Myocyte (in vitro differentiated cells): ENCODE data around the gene NOL9. TPM values are rescaled to one million over a fixed set of nuclear protein-coding genes. Genes with fewer than 3 reads are reported as not detected.

Source experiments
- DNase-seq: peaks from one replicate; pipeline ENCODE4 v3.0.0-alpha.2; 2012; ENCODE audit warnings: low read depth
- total RNA-seq: library from RNA; depleted of rRNA; stranded (reverse); fragments of >200 nt; gene quantifications from 2 replicates; pipeline ENCODE4 v1.2.3, GENCODE V29; 2014

Gene NOL9
- total RNA-seq, 1 donor from 2014 or later = 25.4 TPM

DNA sequence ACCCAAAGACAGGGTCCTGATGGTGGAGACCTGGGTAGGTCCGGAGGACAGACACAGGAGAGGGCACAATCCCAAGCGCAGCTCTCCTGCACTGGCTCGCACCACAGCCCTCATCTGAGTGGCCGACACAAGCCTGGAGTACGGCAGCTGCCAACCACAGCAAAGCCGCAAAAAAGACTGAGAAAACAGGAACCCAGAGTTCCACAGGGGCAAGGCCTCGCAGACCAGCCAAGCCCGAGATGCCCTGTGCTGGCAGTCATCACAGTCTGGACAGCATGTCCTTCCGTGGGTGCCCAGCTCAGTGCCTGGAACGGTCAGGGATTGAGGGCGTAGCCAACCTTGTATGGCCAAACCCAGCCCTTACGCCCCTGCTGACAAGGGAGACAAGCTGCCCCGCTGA is 36.9 kb upstream of the NOL9 start:
- DNase-seq = peak; percentile 35

DNA sequence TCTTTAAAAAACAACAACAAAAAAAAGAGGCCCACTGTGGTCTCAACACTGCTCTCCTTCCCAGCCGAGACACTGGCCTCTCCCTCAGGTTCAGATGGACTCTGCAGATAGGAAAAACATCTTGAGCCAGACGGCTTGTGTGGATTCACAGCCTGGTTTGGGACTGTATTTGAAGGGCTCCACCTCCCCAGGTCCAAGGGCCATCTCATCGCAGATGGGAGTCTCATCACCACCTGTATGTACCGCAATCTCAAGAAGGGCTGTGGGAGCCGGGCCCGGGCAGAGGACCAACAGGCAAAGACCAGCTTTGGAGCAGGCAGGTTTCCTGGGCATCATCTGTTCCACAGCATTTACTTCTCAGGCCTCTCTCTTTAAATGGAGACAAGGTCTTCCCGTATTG is 35.7 kb upstream of the NOL9 start:
- DNase-seq = no peak

DNA sequence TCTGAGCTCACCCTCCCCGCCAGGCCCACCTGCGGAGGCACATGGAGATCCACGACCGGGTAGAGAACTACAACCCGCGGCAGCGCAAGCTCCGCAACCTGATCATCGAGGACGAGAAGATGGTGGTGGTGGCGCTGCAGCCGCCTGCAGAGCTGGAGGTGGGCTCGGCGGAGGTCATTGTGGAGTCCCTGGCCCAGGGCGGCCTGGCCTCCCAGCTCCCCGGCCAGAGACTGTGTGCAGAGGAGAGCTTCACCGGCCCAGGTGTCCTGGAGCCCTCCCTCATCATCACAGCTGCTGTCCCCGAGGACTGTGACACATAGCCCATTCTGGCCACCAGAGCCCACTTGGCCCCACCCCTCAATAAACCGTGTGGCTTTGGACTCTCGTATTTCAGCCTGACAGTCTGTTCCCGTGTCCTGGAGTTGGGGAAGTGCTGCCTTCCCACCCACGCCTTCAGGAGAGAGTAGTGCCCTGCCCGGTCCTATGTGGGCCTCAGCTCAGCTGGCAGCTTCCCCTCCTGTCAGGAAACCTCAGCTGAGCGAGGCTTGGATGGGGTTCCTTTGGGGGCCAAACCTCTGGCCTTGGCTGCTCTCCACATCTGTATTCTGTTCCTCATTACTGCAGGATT is 34.7 kb upstream of the NOL9 start:
- peak; percentile 92 for DNase-seq

DNA sequence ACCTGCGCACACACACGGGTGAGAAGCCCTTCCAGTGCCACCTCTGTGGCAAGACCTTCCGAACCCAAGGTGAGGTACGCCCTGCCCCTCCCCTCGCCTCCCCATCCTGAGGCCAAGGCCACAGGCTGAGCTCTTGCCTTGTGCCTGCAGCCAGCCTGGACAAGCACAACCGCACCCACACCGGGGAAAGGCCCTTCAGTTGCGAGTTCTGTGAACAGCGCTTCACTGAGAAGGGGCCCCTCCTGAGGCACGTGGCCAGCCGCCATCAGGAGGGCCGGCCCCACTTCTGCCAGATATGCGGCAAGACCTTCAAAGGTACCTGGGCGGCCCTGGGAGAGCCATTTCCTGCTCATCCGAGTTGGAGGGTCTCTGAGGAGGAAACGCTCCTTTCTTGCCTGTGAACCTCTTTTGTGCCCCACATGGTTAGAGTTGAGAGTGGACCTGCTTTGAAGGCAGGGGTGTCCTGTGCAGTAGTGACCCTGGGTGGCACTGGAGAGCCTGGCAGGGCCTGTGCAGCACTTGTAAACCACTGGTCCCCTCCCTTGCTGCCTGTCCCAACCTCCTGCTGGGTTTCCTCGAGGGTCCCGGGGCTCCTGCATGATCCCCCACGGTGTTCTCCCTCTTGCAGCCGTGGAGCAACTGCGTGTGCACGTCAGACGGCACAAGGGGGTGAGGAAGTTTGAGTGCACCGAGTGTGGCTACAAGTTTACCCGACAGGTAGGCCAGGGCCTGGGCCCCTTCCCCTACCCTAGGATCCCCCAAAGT is 34.0 kb upstream of the NOL9 start:
- no peak for DNase-seq

DNA sequence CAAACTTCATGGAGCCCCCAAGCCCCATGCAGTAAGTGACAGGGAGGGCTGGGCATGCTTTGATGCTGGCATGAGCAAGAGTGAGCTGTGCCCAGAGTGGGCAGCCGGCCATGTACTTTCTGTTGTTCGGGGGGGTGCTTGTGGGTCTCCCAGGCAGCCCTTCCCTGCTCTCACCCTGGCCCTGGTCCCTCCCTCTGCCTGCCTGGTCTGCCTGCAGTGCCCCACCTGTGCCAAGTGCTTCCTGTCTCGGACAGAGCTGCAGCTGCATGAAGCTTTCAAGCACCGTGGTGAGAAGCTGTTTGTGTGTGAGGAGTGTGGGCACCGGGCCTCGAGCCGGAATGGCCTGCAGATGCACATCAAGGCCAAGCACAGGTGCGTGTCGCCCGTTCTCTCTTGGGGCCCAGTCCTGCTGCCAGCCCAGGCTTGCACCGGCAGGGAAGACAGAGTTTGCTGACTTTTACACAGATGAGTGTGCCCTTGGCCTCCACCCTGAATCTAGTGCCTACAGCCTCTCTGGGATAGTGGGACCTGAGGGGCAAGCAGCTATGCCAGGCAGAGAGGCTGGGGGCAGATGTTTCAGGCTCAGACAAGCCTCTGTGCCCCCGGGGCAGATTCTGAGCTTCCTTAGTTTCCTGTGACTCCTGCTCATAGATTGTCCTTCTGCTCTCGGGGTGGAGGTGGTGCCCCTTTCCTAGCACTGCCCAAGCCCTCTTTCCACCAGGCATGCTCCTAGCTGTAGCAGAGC is 33.1 kb upstream of the NOL9 start:
- DNase-seq = peak; percentile 56

DNA sequence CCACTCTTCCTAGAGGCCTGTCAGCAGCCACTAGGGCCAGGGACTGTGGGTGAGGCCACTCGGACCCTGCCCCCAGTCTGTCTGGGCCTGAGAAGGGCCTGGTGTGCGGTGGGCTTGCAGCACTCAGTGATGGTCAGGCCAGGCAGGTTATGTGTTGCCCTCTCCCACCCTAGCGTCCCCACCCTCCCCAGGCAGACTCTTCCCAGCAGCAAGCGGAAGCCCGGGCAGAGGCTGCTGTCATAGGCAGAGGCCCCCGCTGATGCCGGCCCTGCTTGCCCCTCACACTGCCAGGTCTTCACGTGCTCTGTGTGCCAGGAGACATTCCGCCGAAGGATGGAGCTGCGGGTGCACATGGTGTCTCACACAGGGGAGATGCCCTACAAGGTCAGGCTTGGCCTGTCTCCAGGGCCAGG is 32.1 kb upstream of the NOL9 start:
- no peak for DNase-seq

DNA sequence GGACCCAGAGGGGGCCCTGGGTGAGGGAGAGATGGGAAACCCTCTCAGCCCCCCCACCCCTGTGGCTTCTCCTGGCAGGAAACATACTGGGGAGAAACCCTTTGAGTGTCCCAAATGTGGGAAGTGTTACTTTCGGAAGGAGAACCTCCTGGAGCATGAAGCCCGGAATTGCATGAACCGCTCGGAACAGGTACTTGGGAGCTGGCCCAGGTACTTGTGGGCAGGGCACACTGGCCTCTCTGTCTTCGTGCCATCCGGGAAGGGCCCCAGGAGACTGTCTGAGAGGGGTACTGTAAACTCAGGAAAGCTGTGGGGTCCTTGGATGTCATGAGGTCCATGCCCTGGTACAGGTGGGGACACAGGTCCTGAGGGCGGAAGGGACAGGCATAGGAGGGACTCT is 31.5 kb upstream of the NOL9 start:
- no peak for DNase-seq

DNA sequence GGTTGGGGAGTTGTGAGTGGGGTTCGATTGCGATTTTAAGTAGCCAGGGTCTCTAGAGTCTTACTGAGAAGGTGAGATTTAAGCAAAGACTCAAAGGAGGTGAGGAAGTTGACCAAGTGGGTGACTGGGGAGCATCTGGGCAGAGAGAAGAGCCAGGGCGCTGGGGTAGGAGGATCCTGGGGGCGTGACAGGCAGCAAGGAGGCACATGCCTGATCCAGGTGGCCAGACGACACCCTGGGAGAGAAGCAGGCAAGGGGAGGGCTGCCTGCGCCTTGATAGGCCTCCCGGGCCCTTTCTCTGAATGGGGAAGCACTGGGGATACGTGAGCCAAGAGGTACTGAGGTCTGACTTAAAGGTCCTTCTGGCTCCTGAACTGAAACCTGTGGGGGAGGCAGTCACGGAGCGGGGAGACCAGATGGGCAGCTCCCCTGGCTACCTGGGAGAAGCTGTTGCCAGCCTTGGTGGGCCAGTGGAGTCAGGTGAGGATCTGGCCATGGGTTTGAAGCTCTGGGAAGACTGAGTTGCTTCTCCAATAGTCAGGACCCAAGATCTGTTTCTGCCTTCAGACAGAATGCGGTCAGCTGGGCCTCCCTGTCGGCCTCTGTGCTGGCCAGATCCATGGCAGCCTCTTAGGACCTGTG is 30.9 kb upstream of the NOL9 start:
- DNase-seq = no peak

DNA sequence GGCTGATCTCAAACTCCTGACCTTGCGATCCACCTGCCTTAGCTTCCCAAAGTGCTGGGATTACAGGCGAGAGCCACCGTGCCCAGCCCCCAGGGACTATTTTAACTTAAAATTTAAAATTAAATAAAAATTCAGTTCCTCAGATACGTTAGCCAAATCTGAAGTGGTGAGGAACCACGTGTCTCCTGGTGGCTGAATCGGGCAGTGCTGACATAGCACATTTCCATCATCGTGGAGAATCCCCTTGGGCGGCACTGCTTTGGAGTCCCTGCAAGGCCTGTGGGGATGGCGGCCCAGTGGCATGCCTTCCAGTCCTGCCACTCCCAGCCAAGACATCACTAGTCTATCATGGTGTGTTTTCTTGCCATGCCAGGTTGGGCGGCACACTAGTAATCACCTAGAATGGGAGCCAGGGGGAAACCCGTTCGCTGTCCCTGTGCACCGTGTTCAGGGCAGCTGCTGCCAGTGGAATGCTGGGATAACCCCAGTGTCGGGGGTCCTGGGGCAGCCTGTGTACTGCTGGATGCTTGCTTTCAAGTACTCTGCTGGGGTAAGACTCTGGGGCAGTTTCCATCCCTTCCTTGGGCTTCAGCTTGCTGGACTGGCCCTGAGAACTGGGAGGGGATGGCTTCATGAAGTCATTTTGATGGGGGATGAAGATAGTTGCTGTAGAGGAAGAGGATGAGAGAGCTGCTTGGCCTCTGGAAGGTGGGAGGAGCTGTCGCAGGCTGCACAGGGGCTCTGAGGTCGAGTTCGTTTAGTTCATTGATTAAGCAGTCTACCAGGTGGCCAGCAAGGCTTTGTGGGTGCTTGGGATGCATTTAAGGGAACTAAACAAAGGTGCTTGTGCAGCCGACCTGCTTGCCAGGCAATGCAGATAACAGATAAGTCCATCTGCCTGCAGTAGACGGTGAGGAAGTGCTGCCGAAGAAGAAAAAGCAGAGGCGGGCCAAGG is 30.1 kb upstream of the NOL9 start:
- DNase-seq = no peak

DNA sequence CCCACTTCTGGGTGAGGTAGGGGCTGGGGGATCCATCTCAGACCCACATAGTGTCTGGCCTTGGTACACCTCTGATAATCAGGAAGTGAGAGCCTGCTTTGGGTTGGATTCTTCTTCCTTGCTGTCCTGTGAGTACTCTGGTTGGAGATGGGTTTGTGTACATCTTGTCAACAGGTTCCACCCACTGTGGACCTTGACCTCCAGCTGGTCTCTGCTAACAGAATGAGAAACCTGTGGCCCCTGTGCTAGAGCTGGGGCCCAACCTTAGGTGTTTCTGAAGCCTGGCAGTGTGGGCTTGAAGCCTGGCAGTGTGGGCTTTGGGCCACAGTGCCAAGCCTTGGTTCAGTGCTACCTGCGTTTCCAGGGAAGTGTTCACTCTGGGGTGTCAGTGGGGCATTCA is 28.1 kb upstream of the NOL9 start:
- no peak for DNase-seq

DNA sequence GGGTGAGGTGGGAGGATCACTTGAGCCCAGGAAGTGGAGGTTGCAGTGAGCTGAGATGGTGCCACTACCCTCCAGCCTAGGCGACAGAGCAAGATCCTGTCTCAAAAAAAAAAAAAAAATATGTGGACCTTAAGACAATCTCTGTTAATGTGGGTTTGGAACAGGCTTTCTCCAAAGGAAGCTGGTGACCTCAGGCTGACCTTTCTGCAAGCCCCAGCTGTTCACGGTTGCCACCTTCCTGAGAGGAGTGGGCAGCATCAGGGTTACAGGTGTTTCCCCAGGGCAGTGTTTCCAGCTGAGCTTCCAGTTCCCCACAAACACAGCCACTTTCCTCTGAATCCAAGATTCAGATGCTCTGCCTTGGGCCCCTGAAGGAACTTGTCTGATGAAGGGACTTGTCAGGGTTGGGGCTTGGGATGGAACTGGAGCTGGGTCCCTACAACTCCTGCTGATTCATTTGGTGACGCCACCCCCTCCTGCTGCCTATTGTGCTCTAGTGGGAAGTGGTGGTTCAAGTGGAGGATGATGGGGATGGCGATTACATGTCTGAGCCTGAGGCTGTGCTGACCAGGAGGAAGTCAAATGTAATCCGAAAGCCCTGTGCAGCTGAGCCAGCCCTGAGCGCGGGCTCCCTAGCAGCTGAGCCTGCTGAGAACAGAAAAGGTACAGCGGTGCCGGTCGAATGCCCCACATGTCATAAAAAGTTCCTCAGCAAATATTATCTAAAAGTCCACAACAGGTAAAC is 27.4 kb upstream of the NOL9 start:
- no peak for DNase-seq

DNA sequence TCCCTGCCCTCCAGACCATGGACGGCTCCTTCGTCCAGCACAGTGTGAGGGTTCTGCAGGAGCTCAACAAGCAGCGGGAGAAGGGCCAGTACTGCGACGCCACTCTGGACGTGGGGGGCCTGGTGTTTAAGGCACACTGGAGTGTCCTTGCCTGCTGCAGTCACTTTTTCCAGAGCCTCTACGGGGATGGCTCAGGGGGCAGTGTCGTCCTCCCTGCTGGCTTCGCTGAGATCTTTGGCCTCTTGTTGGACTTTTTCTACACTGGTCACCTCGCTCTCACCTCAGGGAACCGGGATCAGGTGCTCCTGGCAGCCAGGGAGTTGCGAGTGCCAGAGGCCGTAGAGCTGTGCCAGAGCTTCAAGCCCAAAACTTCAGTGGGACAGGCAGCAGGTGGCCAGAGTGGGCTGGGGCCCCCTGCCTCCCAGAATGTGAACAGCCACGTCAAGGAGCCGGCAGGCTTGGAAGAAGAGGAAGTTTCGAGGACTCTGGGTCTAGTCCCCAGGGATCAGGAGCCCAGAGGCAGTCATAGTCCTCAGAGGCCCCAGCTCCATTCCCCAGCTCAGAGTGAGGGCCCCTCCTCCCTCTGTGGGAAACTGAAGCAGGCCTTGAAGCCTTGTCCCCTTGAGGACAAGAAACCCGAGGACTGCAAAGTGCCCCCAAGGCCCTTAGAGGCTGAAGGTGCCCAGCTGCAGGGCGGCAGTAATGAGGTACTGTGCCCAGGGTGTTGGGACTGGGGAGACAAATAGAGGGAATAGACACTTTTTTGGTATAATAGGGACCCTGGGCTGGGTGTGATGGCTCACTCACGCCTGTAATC is 26.5 kb upstream of the NOL9 start:
- no peak for DNase-seq

DNA sequence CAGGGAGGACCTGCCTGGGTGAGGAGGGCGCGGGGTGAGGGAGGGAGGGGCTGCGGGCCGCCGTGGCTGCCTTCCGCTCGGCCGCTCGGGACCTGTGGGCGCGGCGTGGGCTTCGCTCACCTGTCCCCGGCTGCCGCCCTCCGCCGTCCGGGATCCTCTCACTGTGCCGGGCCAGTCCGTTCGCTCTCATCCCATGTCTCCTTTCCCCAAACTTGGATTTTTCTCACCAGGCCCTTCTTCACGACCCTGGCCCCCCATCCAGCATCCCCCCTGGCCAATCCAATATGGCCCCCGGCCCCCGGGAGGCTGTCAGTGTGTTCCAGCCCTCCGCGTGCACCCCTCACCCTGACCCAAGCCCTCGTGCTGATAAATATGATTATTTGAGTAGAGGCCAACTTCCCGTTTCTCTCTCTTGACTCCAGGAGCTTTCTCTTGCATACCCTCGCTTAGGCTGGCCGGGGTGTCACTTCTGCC is 25.8 kb upstream of the NOL9 start:
- DNase-seq = no peak

DNA sequence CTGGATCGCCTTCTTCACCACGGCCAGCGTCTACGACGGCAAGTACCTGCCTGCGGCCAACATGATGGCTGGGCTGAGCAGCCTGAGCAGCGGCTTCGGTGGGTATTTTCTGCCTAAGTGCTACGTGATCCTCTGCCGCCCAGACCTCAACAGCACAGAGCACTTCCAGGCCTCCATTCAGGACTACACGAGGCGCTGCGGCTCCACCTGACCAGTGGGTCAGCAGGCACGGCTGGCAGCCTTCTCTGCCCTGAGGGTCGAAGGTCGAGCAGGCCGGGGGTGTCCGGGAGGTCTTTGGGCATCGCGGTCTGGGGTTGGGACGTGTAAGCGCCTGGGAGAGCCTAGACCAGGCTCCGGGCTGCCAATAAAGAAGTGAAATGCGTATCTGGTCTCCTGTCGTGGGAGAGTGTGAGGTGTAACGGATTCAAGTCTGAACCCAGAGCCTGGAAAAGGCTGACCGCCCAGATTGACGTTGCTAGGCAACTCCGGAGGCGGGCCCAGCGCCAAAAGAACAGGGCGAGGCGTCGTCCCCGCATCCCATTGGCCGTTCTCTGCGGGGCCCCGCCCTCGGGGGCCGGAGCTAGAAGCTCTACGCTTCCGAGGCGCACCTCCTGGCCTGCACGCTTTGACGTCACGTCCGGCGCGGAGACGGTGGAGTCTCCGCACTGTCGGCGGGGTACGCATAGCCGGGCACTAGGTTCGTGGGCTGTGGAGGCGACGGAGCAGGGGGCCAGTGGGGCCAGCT is 25.2 kb upstream of the NOL9 start, which contains the start of gene ZBTB48:
Gene ZBTB48, plus strand, starts transcription at position 621 of the 745 bp plus-strand sequence. CDS start 616 bp downstream, outside the sequence.
- DNase-seq = peak; percentile 98

DNA sequence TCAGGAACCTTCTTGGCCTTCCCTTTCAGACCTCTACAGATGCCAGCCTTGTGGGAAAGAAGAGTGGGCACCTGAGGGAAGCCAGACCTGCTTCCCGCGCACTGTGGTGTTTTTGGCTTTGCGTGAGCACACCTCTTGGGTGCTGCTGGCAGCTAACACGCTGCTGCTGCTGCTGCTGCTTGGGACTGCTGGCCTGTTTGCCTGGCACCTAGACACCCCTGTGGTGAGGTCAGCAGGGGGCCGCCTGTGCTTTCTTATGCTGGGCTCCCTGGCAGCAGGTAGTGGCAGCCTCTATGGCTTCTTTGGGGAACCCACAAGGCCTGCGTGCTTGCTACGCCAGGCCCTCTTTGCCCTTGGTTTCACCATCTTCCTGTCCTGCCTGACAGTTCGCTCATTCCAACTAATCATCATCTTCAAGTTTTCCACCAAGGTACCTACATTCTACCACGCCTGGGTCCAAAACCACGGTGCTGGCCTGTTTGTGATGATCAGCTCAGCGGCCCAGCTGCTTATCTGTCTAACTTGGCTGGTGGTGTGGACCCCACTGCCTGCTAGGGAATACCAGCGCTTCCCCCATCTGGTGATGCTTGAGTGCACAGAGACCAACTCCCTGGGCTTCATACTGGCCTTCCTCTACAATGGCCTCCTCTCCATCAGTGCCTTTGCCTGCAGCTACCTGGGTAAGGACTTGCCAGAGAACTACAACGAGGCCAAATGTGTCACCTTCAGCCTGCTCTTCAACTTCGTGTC is 24.5 kb upstream of the NOL9 start:
- no peak for DNase-seq

DNA sequence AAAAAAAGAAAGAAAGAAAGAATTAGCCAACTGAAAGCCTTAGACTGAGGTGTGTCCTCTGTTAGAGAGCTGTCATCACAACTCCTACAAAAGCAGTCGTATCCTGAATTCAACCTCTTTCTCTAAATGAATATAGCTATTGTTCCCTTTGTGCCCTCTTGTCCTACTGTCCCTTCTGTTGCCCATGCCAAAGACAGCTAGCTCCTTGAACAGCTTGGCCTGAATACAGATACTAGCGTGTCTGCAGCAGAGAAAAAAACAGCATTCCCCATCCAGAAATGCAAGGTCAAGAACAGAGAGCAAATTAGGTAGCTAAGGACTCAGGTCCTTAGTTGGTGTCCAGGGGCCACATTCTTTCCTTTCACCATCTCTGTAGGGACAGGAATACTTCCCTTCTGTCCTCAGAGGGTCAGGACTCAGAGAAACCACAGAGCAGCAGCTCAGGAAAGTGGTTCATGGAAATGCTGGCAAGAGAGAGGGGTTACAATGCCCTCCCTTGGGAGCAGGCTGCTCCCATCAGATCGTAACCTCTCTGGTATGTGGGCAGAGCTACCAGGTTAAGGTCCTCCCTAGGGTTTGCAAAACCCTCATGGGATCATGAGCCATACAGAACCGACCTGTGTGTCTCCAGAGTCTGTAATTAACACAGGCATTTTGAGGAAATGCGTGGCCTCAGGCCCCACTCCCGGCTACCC is 23.7 kb upstream of the NOL9 start:
- DNase-seq = no peak

DNA sequence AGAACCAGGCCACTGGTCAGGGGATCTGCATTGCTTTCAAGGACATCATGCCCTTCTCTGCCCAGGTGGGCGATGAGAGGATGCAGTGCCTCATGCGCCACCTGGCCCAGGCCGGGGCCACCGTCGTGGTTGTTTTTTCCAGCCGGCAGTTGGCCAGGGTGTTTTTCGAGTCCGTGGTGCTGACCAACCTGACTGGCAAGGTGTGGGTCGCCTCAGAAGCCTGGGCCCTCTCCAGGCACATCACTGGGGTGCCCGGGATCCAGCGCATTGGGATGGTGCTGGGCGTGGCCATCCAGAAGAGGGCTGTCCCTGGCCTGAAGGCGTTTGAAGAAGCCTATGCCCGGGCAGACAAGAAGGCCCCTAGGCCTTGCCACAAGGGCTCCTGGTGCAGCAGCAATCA is 20.5 kb upstream of the NOL9 start:
- DNase-seq = no peak
